ENCODE results near the gene HSBP1L1. TPM values are rescaled to one million over a fixed set of nuclear protein-coding genes. Genes with fewer than 3 reads are reported as not detected.

Gene HSBP1L1
- total RNA-seq, 1 donor from 2014 or later = 21.4 TPM

- no peak for DNase-seq (ENCODE audit: low spot score)
These were observed 2.7 kb upstream of the HSBP1L1 start for GRCh38 chr18:79961527-79962291.

- no peak for DNase-seq (ENCODE audit: low spot score)
These were observed 2.1 kb upstream of the HSBP1L1 start for GRCh38 chr18:79962311-79962710.

GRCh38 chr18:79962835-79963657 lies 1.4 kb upstream of the HSBP1L1 start:
- no peak for DNase-seq (ENCODE audit: low spot score)

- no peak for DNase-seq (ENCODE audit: low spot score)
These were observed 649 bp upstream of the HSBP1L1 start for GRCh38 chr18:79963658-79964329.

DNA sequence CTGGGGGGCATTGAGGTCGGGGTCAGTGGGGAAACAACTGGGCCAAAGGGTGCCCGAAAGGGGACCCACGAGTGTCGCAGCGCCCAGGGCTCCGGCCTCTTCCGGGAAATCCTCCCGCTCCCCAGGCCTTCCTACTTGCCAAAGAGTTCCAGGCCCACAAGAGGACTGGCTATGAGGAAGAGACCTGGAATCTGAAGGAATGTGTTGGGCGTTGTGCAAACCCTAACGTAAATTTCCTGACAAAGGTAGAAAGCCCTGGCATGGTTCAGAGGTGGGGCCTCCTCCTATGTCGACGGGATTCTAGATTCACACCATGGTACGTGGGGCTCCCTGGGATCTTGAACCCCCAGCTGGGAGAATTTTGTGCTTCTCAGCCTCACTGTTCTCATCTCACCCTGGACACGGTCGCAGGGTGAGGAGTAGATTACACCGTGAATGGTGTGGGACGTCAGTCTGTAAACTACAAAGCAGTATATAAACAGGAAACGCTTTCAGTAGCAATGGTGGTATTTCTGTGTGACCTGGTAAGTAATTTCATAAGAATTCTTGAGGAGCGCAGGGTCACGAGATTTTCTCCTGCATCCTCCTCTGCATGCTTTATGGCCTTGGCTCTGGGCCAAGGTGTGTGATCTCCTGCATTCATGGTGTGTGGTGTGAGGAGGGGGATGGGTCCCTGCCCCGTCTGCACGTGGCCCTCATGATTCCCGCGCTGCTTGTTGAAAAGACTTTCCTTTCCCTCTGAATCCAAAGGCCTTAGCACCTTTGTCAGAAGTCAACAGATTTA lies 868 bp downstream of the HSBP1L1 start:
- DNase-seq (ENCODE audit: low spot score) = no peak

DNA sequence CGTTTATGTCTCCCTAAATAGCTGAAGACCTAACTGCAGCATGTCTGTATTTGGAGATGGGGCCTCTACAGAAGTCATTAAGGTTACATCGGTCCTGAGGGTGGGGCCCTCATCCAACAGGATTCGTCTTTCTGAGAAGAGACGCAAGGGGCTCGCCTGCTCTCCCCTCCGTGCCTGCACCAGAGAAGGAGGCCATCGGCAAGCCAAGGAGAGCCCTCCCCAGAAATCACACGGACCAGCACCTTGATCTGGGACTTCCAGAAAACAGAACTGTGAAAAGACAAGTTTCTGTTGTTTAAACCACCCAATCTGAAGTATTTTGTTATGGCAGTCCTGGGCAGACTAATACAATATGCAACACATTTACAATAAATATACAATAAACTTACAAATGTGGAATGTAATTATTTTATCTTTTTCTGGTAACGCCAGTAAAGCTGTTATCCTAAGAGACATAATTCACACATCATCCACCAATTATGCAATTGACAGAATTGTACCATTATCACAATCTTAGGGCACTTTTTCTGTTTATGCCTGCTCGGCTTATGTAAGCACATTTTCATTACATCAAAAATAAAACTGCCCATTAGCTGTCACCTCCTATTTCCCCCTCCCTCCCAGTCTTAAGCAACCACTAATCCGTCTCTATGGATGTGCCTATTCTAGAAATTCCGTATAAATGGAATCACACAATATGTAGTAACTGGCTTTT lies 6.1 kb downstream of the HSBP1L1 start:
- DNase-seq (ENCODE audit: low spot score) = no peak

GRCh38 chr18:79971211-79971952 lies 6.9 kb downstream of the HSBP1L1 start:
- DNase-seq (ENCODE audit: low spot score) = no peak

DNA sequence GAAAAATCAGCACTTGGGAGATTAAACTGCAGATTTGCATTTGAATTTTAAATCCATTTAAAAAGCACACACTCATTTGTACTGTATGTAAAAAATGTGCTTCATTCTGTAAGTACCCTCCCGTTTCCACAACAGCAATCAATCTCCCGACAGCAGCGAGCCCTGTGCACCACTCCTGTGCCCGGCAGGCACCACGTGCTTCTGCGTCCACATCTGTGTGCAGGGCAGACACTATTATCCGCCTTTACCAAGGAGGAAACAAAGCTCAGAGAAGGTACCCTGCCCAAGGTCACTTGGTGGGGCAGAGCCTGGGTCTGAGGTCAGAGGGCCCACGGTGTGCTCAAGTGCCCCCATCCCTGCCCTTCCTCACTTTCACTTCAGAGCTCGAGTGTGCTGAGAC lies 7.5 kb downstream of the HSBP1L1 start:
- no peak for DNase-seq (ENCODE audit: low spot score)

GRCh38 chr18:79972720-79973119 lies 8.3 kb downstream of the HSBP1L1 start:
- DNase-seq (ENCODE audit: low spot score) = no peak

DNA sequence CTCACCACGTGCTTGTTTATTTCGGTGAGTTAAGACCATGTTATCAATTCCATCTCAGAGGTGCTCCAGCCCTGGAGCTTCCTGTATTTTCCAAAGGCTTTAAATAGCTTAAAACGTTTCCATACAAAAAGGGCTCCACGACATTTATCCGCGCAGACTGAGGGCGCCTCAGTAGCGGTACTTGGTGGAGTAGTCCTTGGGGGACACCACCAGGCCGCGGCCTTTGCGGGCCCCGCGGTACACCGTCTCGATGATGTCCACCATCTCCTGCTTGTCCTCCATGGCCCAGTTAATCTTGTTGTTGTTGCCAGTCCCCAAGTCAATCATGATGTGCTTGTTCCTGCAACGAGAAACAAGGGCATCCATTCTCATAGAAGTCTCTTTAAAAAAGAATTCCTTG lies 9.1 kb downstream of the HSBP1L1 start:
- no peak for DNase-seq (ENCODE audit: low spot score)

DNA sequence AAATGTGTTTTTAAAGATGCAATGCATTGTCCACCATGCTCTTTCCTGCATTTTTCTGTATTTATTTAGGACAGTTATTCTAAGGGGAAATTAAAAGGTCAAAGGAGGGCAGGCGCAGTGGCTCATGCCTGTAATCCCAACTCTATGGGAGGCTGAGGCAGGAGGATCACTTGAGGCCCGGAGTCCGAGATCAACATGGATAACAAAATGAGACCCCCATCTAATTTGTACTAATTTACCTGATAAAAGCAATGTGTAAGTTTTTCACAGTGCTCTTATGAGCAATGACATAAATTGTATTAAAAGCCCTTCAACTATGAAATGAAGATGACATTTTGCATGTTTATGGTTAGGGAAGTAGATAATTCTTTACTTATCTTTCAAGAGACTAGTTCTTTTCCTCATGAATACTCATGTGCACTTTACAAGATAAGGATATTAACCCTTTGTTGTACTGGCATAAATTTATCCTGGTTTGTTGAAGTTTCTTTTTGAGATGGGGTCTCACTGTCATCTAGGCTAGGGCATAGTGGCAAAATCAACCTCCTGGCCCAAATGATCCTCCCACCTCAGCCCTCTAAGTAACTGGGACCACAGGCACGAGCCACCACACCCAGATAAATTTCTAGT lies 9.7 kb downstream of the HSBP1L1 start:
- no peak for DNase-seq (ENCODE audit: low spot score)

DNA sequence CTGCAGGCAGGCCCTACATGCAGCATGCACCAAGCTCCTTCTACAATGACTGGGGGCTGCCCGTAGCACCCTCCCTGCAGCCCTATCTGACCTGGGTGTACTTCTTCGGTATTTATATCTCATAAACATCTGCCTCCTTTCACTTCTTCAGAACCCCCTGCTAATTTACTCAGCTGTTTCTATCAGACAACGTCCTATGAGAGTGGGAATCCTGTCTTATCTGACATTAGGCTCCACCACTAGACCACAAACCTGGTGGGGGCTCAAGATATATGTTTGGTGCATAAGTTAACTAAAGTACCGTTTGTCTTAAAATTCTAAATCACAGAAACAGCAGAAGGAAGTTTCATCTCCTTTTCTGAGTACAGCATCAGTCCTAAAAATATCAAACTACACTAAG lies 10.6 kb downstream of the HSBP1L1 start:
- no peak for DNase-seq (ENCODE audit: low spot score)

DNA sequence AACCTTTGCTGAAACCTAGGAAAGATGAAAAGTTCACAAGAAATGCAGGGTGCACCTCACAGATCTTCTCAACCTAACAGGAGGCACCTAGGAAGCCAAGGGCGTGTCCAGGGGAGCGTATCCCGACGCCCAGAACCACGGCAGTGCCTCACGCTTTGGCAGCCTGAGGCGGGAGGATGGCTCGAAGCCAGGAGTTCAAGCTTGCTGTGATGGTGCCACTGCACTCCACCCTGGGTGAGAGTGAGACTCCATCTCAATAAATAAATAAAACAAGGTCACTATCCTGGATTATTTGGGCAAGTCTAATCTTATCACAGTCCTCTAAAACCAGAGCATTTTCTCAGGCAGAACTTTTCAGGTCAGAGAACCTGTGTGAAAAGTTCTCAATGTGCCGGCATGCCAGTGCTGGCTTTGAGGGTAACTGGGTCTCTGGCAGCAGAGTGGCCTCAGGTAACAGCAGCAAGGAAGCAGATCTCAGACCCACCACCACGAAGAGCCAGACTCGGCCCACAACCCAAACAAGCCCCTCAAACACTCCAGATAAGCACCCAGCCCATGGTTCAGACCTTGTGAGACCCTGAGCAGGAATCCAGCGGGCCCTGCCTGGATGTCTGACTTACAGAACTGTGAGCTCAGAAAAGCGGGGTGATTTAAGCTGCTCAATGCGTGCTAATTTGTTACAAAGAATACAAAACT lies 11.7 kb downstream of the HSBP1L1 start:
- no peak for DNase-seq (ENCODE audit: low spot score)

- DNase-seq (ENCODE audit: low spot score) = no peak
These were observed 15.4 kb downstream of the HSBP1L1 start for GRCh38 chr18:79979843-79980242.

- DNase-seq (ENCODE audit: low spot score) = no peak
These were observed 16.1 kb downstream of the HSBP1L1 start for GRCh38 chr18:79980585-79980984.

GRCh38 chr18:79982736-79983135 lies 18.3 kb downstream of the HSBP1L1 start:
- DNase-seq (ENCODE audit: low spot score) = no peak

GRCh38 chr18:79983253-79983652 lies 18.8 kb downstream of the HSBP1L1 start:
- no peak for DNase-seq (ENCODE audit: low spot score)

GRCh38 chr18:79983793-79984192 lies 19.4 kb downstream of the HSBP1L1 start:
- DNase-seq (ENCODE audit: low spot score) = no peak

DNA sequence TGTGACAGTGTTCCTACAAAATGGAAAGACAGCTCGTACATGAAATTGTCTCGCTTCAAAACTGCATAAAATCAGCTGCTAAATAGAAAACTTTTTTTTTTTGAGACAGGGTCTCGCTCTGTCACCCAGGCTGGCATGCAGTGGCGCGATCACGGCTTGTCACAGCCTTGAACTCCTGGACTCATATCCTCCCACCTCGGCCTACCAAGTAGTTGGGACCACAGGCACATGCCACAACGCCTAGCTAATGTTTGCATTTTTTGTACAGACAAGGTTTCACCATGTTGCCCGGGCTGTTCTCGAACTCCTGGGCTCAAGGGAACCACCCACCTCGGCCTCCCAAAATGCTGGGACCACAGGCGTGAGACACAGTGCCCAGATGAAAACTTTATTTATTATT lies 20.7 kb downstream of the HSBP1L1 start:
- no peak for DNase-seq (ENCODE audit: low spot score)

Data from mucosa of gallbladder (tissue), 1 donor.